DMS79 treated with DMSO at 0.1 percent for 48 hours (cell line): ENCODE results near the gene PLPPR1.
"Not testable (repeated sequence)": the region's sequence is repeated elsewhere in the genome, so short reads cannot be mapped to it uniquely, and the experiment has no call there.

Experiments used
- DNase-seq: peaks from one replicate; lab custom pipeline; 2025; lab: John Stamatoyannopoulos, UW

PLPPR1 gene

DNA sequence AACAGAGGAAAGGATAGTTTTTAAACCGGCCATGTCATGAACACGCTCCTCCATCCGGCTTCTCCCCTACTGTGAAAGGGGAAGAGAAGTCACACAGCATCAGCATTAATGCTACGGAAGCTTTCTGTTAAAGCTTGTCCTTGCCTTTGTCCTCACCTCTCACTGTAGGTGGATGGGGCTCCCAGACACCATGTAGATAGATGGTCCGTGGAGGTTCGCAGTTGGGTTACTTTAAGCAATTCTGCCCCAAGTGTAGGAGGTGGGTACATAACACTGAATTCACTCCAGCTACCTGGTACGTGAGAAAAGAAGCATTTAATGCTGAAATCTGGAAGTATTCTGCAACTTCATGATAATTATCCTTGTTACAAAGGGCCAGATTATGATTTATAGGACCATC is 190.5 kb downstream of the PLPPR1 start:
- DNase-seq = no peak

DNA sequence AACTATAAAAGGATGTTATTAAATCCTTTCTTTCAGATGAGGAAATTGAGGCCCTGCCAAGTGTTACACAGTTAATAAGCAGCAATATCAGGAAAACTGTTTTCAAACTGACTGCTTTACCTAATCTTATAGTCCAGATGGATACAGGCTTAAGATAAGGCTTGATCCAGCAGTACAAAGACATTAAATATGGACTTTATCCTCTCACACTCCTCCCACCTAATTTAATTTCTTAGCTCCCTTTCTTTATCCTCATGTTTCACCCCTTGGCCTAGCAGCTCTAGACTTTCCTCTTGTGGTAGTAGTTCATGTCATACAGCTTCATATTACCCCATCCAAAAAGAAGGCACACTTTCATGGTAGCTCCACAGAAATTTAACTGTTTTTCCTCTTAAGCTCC is 191.8 kb downstream of the PLPPR1 start:
- DNase-seq = no peak

DNA sequence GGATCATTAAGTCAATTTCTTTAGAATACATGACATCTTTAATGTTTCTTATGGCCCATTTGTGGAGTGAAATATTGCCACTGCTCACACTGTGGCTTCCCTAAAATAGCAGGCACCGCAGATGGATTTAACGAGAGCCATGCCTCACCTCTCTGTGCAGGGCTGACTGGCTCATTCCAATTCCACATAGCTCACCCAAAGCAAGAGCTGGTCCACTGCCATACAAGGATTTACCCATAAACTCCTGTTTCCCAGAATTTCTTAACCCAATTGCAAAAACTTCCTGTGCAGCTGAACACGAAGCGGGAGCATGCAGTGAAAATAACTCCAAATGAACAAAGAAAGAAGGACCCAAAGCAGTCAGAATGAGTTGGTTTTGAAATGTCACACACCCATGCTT is 196.7 kb downstream of the PLPPR1 start:
- DNase-seq = no peak

DNA sequence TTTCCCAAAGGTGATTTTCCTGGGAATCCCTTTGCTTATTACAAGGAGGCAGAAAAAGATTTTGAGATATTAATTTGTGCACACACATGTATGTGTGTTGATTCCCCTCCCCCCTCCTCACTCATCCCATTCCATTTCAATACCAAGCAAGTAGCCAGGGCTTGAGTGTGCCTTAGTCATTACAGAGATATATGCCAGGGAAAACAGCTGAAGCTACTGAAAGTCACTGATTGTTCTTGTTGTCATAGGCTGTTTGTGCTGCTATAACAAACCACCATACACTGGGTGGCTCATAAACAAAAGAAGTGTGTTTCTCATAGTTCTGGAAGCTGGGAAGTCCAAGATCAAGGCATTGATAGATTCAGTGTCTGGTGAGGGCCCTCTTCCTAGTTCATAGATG is 197.6 kb downstream of the PLPPR1 start:
- DNase-seq = no peak

DNA sequence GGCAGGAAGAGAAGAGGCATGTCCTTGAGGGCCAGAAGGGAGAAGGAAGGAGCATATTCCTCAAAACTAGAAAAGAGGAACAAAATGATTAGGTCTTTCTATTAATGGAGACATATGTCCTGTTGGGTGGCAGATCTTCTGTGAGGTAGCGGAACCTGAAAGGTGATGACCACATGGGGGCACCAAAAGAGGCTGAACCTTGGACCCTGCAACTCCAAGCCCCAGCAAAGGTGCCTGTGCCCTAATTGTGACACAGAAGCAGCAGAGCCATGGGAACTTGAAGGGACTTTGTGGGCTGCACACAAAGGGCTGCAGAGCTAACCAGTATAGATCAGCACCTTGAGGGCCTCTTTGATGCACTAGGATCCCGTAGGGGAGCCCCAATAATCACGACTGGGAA is 198.3 kb downstream of the PLPPR1 start:
- DNase-seq = no peak

GRCh38 chr9:101229606-101230005 is 201.1 kb downstream of the PLPPR1 start:
- peak; percentile 19 for DNase-seq

DNA sequence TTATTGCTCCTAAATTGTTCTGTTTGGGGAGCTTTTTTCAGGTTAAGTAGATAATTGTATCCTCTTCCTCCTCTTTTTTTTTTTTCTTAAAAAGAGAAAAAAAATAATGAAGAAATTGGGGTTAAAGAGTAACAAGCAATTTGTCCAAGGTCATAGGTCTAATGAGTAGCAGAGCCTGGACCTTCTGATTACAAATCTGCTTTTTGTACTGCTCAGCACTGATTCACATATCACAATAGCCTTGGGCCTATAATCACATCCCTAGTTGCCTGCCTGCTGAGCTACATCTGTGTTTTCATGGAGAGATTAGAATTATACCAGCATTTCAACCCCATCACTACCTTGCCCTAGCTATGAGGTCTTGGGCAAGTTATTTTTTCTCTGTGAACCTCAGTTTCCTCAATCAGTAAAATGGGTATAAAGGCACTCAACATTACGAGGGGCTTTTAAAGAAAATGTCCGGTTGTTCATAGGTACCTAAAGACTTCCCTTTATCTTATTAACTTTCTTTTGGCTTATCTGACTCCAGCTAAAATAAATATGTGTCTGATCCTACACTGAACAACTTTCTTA is 204.0 kb downstream of the PLPPR1 start:
- DNase-seq = no peak

- DNase-seq = no peak
Observed at GRCh38 chr9:101235105-101235866, 206.8 kb downstream of the PLPPR1 start.

- DNase-seq = no peak
Observed at GRCh38 chr9:101242651-101243050, 214.1 kb downstream of the PLPPR1 start.

- DNase-seq = no peak
Observed at GRCh38 chr9:101246691-101247090, 218.2 kb downstream of the PLPPR1 start.

DNA sequence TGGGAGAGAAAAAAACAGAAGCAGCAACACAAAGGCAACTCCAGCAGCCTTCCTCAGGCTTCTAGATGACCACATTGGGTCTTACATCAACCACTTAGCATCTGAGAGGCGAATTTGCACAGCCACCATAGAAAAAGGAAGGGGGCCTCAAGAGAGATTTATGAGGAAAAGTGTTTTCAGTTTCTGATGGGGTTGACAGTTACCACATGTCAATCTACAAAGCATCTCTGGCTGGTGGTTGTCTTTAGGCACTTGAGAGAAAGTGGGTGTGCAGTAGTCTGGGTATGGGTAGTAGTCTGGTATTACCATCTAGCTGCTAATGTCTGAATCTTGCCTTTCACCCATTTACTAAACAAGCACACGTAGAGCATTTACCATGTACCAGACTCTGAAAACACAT is 218.8 kb downstream of the PLPPR1 start:
- no peak for DNase-seq

DNA sequence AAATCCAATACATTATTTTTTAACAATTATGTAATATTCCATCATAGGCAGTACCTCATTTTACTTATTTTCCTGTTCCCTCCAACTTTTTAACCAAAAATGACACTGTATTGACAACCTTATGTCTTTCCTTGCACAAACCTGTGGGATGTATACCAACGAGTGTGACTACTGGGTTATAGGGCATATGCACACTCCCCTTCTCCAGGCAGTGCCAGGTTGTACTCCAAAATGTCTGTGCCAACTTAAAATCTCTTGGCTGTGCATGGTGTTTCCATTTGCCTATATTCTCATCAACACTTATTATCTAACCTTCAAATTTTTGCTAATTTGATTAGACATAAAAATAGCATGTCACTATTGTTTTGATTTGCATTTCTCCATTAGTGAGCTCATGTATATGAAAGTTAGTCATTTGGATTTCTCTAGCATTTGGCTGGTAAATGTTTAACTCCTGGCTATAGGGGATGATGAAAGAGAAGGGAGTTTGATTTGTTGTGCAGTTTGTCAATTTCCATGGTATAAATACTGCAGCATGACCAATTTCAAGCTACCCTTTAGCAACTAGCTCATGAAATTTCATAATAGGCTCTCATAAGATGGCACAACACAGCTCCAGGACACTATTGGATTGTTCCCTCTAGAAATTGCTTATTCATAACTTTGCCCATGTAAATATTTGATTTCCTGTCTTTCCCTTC is 226.4 kb downstream of the PLPPR1 start:
- no peak for DNase-seq

DNA sequence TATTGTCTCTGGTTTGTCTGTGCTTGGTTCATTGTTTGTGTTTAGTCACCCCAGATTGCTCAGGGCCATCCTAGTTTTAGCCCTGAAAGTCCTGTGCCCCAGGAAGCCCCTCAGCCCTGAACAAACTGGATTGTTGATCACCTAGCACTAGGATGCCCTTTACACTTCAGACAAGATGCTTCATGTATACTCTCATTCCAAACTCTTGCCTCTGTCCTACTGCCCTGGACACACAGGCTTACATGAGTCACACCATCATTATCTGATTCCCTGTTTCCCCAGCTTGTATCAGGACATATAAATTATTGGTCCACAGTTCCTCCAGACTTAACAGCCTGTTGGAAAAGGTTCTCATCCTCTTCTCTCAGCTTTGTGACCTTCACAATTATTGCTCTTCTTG is 236.2 kb downstream of the PLPPR1 start:
- no peak for DNase-seq

DNA sequence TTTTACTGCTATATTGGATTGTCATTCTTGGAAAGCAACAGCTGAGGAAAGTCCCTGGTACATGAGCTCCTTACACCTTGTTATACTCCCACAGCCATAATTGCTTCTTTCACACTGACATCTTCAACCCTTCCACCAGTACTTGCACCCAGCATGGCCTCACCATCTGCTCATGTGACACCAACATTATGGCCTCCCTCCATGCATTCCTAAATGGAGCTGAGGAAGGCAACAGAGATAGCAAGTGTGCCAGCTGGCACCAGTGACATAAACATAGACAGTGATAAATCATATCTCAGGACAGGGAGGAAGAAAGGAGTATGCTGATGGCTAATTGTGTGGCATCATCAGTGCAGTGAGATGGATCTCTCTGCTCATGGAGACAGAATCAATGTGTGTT is 236.7 kb downstream of the PLPPR1 start:
- DNase-seq = no peak

DNA sequence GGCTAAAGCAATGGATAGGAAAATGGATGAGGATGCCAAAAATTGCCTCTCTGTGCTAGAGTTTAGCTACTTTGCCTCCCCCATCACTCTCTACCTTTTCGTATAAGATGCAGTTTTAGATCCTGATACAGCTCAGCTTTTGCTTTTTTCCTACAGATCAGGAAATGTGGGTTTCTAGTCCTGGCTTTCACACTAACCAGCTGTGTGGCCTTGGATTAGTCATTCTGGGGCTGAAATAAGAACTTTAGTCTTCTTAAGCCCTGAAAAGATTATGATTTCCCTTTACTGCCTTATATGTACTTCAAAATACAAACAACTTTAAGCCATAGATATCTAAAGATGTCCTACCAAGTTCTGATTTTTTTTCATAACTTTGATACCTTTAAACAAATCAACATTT is 239.9 kb downstream of the PLPPR1 start:
- no peak for DNase-seq

GRCh38 chr9:101269591-101270283 is 241.2 kb downstream of the PLPPR1 start:
- no peak for DNase-seq

- no peak for DNase-seq
Observed at GRCh38 chr9:101270302-101270701, 241.8 kb downstream of the PLPPR1 start.

- DNase-seq = no peak
Observed at GRCh38 chr9:101271102-101271501, 242.6 kb downstream of the PLPPR1 start.

- DNase-seq = no peak
Observed at GRCh38 chr9:101274971-101275768, 246.6 kb downstream of the PLPPR1 start.

GRCh38 chr9:101275769-101276250 is 247.3 kb downstream of the PLPPR1 start:
- DNase-seq = no peak

- not testable (repeated sequence) for DNase-seq
Observed at GRCh38 chr9:101291043-101291442, 262.5 kb downstream of the PLPPR1 start.

GRCh38 chr9:101299901-101300300 is 271.4 kb downstream of the PLPPR1 start:
- DNase-seq = no peak
